Cardiac atrium fibroblast (primary cell): ENCODE measurements around the gene CD109. TPM values are rescaled to one million over a fixed set of nuclear protein-coding genes. Genes with fewer than 3 reads are reported as not detected.

Source experiments
- total RNA-seq: library from RNA; depleted of rRNA; stranded (reverse); fragments of >200 nt; gene quantifications from 2 replicates; pipeline ENCODE4 v1.2.3, GENCODE V29; 2015

Gene CD109
- 13.4 and 15.9 TPM in 2 replicates for total RNA-seq

GRCh38 chr6:73695619-73696421 lies at the start of gene CD109:
TSS of gene CD109 (plus strand) at chr6:73696203. CDS start at chr6:73696216, 13 bp downstream.

GRCh38 chr6:73653571-73654424 lies 42.2 kb upstream of the CD109 start, which contains the start of gene SLC17A5:
TSS of gene SLC17A5 (minus strand) at chr6:73653992. CDS start at chr6:73653886, 106 bp downstream.

Other genes with a start within 250 kb of the CD109 start
- gene CGAS, start 243.9 kb upstream of the CD109 start, total RNA-seq: 6.0 and 6.3 TPM in 2 replicates
- 17.3 and 28.8 TPM in 2 replicates for gene MTO1, start 234.5 kb upstream of the CD109 start, total RNA-seq
- gene EEF1A1, start 175.2 kb upstream of the CD109 start, total RNA-seq: 15,190 and 16,784 TPM in 2 replicates
- 18.4 and 31.1 TPM in 2 replicates for gene SLC17A5, start 42.2 kb upstream of the CD109 start, total RNA-seq